OCI-LY7 (cell line): ENCODE results near the gene MEGF8.

ENCODE experiments used
- CTCF ChIP-seq: fragments of 200-600 bp; sonication (generic); conservative IDR thresholded peaks from 2 replicates; pipeline ENCODE4 v1.5.1; 2014; ENCODE audit warnings: mild to moderate bottlenecking, antibody characterized with exemption, low read length, moderate library complexity, mixed read lengths
- EZH2phosphoT487 ChIP-seq: fragments of 200-600 bp; sonication (generic); IDR thresholded peaks from 2 replicates; pipeline ENCODE4 v1.6.1; 2018; ENCODE audit warnings: low read depth, borderline replicate concordance, mild to moderate bottlenecking, mixed run types, antibody characterized with exemption, low read length, moderate library complexity, mixed read lengths

GRCh38 chr19:42400404-42400803 lies 75.0 kb downstream of the MEGF8 start:
- no peak for TF ChIP-seq CTCF
- no peak for TF ChIP-seq EZH2phosphoT487
